H9 (cell line): ENCODE data around the gene PEX10. TPM values are rescaled to one million over a fixed set of nuclear protein-coding genes. Genes with fewer than 3 reads are reported as not detected.

Source experiments
- DNase-seq: peaks from one replicate; pipeline ENCODE4 v3.0.0-alpha.2; 2017
- H2AFZ ChIP-seq: one replicate; pipeline ENCODE4 v1.6.1; 2013; ENCODE audit warnings: mild to moderate bottlenecking, low read length, control low read depth, moderate library complexity
- H2AK5ac ChIP-seq: 2 replicates; pipeline ENCODE4 v1.6.1; 2013; ENCODE audit warnings: low read length, control low read depth, mixed read lengths; ENCODE audit not compliant: insufficient read length
- H2BK120ac ChIP-seq: one replicate; pipeline ENCODE4 v1.6.1; 2013; ENCODE audit warnings: low read depth, mild to moderate bottlenecking, low read length, control low read depth, inconsistent platforms; ENCODE audit not compliant: poor library complexity, severe bottlenecking
- H2BK12ac ChIP-seq: 2 replicates; pipeline ENCODE4 v1.6.1; 2013; ENCODE audit warnings: low read length, control low read depth, mixed read lengths, low read depth; ENCODE audit not compliant: insufficient read length
- H2BK15ac ChIP-seq: 2 replicates; pipeline ENCODE4 v1.6.1; 2013; ENCODE audit warnings: low read depth, low read length, control low read depth
- H2BK20ac ChIP-seq: one replicate; pipeline ENCODE4 v1.6.1; 2013; ENCODE audit warnings: low read depth, mild to moderate bottlenecking, low read length, control low read depth, inconsistent platforms; ENCODE audit not compliant: poor library complexity, severe bottlenecking
- H2BK5ac ChIP-seq: 2 replicates; pipeline ENCODE4 v1.6.1; 2013; ENCODE audit warnings: low read length, control low read depth, mixed read lengths; ENCODE audit not compliant: insufficient read length
- H3K14ac ChIP-seq: 2 replicates; pipeline ENCODE4 v1.6.1; 2013; ENCODE audit warnings: low read length, control low read depth; ENCODE audit not compliant: insufficient read depth
- H3K18ac ChIP-seq: 2 replicates; pipeline ENCODE4 v1.6.1; 2013; ENCODE audit warnings: low read depth, mild to moderate bottlenecking, mixed read lengths, low read length, control low read depth; ENCODE audit not compliant: insufficient read length
- H3K23ac ChIP-seq: 2 replicates; pipeline ENCODE4 v1.6.1; 2013; ENCODE audit warnings: low read length, control low read depth, mixed read lengths, low read depth; ENCODE audit not compliant: insufficient read length
- H3K23me2 ChIP-seq: 2 replicates; pipeline ENCODE4 v1.6.1; 2013; ENCODE audit warnings: low read depth, mild to moderate bottlenecking, mixed read lengths, low read length, control low read depth; ENCODE audit not compliant: insufficient read length, poor library complexity, severe bottlenecking
- H3K27ac ChIP-seq: 2 replicates; pipeline ENCODE4 v1.5.1; 2013; ENCODE audit warnings: low read length, control low read depth, mixed read lengths, low read depth; ENCODE audit not compliant: insufficient read length
- H3K27me3 ChIP-seq: 2 replicates; pipeline ENCODE4 v1.6.1; 2013; ENCODE audit warnings: low read length, control low read depth, inconsistent platforms; ENCODE audit not compliant: insufficient read depth
- H3K4ac ChIP-seq: 2 replicates; pipeline ENCODE4 v1.6.1; 2013; ENCODE audit warnings: low read depth, mild to moderate bottlenecking, control low read depth, inconsistent platforms, low read length, moderate library complexity
- H3K4me1 ChIP-seq: 2 replicates; pipeline ENCODE4 v1.6.1; 2013; ENCODE audit warnings: low read length, control low read depth, inconsistent platforms; ENCODE audit not compliant: insufficient read depth
- H3K4me2 ChIP-seq: 2 replicates; pipeline ENCODE4 v1.6.1; 2013; ENCODE audit warnings: low read length, control low read depth, mixed read lengths; ENCODE audit not compliant: insufficient read length, insufficient read depth
- H3K56ac ChIP-seq: 2 replicates; pipeline ENCODE4 v1.6.1; 2013; ENCODE audit warnings: low read depth, mild to moderate bottlenecking, mixed read lengths, low read length, control low read depth; ENCODE audit not compliant: insufficient read length
- H3K79me1 ChIP-seq: 2 replicates; pipeline ENCODE4 v1.6.1; 2013; ENCODE audit warnings: low read depth, mild to moderate bottlenecking, moderate library complexity, low read length, control low read depth, inconsistent platforms; ENCODE audit not compliant: insufficient read depth, poor library complexity, severe bottlenecking
- H3K79me2 ChIP-seq: 2 replicates; pipeline ENCODE4 v1.6.1; 2013; ENCODE audit warnings: low read length, control low read depth, inconsistent platforms; ENCODE audit not compliant: insufficient read depth
- H3K9ac ChIP-seq: 2 replicates; pipeline ENCODE4 v1.6.1; 2013; ENCODE audit warnings: low read length, control low read depth, mixed read lengths; ENCODE audit not compliant: insufficient read length; ENCODE audit errors: extremely low read depth
- H3K9me3 ChIP-seq: one replicate; pipeline ENCODE4 v1.6.1; 2013; ENCODE audit warnings: low read depth, low read length, inconsistent platforms; ENCODE audit not compliant: control insufficient read depth
- H3T11ph ChIP-seq: one replicate; pipeline ENCODE4 v1.6.1; 2013; ENCODE audit warnings: mild to moderate bottlenecking, low read length, control low read depth, inconsistent platforms
- H4K20me1 ChIP-seq: one replicate; pipeline ENCODE4 v1.6.1; 2013; ENCODE audit not compliant: control insufficient read depth, insufficient read length, insufficient read depth
- H4K5ac ChIP-seq: 2 replicates; pipeline ENCODE4 v1.6.1; 2013; ENCODE audit warnings: low read depth, mild to moderate bottlenecking, mixed read lengths, low read length, control low read depth; ENCODE audit not compliant: insufficient read length
- H4K8ac ChIP-seq: replicated peaks from 2 replicates; pipeline ENCODE4 v1.6.1; 2013; ENCODE audit warnings: low read length, control low read depth, mixed read lengths, low read depth; ENCODE audit not compliant: insufficient read length
- H4K91ac ChIP-seq: 2 replicates; pipeline ENCODE4 v1.6.1; 2013; ENCODE audit warnings: low read depth, mild to moderate bottlenecking, moderate library complexity, mixed read lengths, low read length, control low read depth; ENCODE audit not compliant: insufficient read length
- H3K27ac Mint-ChIP-seq, 3 experiments: 2 replicates in 2 of 3; 3 replicates in 1 of 3; pipeline ENCODE4 v1.8.0; 2020 to 2021; ENCODE audit warnings: mixed read lengths in 3 of 3, mild to moderate bottlenecking in 1 of 3, moderate library complexity in 1 of 3
- H3K27me3 Mint-ChIP-seq: 2 replicates; pipeline ENCODE4 v1.8.0; 2021; ENCODE audit warnings: low read depth, mild to moderate bottlenecking, moderate library complexity, mixed read lengths
- H3K36me3 Mint-ChIP-seq, 3 experiments: 2 replicates in 2 of 3; 3 replicates in 1 of 3; pipeline ENCODE4 v1.8.0; 2020 to 2021; ENCODE audit warnings: low read depth in 3 of 3, mixed read lengths in 3 of 3; ENCODE audit not compliant: insufficient read depth in 1 of 3
- H3K4me1 Mint-ChIP-seq, 2 experiments: 2 replicates each; pipeline ENCODE4 v1.8.0; 2020; ENCODE audit warnings: mixed read lengths in 2 of 2
- H3K4me3 Mint-ChIP-seq, 2 experiments: 2 replicates in 1 of 2; 3 replicates in 1 of 2; pipeline ENCODE4 v1.8.0; 2020 to 2021; ENCODE audit warnings: mild to moderate bottlenecking in 2 of 2, mixed read lengths in 2 of 2, moderate library complexity in 1 of 2
- H3K9me3 Mint-ChIP-seq, 2 experiments: 2 replicates in 1 of 2; 3 replicates in 1 of 2; pipeline ENCODE4 v1.8.0; 2020; ENCODE audit warnings: mild to moderate bottlenecking in 2 of 2, mixed read lengths in 2 of 2, moderate library complexity in 1 of 2
- CTCF ChIP-seq: fragments of 200-600 bp; sonication (generic); conservative IDR thresholded peaks from 3 replicates; pipeline ENCODE4 v1.8.0; 2021; ENCODE audit warnings: antibody characterized with exemption, mild to moderate bottlenecking
- WGBS: extraction: QIAGEN DNeasy Blood & Tissue Kit; methylation state at CpG from one replicate; pipeline ENCODE4 v1.1.7; 2013; ENCODE audit warnings: missing lambda C conversion rate, low lambda C conversion rate, mixed read lengths; ENCODE audit not compliant: insufficient read length; ENCODE audit errors: extremely low coverage; 5-methylcytosine and 5-hydroxymethylcytosine counted together
- total RNA-seq: library from RNA; stranded (reverse); gene quantifications from 2 replicates; pipeline ENCODE4 v1.2.1, GENCODE V29; 2021

The PEX10 gene
- total RNA-seq, 1 experiment from 2014 or later = 34.4 TPM

DNA sequence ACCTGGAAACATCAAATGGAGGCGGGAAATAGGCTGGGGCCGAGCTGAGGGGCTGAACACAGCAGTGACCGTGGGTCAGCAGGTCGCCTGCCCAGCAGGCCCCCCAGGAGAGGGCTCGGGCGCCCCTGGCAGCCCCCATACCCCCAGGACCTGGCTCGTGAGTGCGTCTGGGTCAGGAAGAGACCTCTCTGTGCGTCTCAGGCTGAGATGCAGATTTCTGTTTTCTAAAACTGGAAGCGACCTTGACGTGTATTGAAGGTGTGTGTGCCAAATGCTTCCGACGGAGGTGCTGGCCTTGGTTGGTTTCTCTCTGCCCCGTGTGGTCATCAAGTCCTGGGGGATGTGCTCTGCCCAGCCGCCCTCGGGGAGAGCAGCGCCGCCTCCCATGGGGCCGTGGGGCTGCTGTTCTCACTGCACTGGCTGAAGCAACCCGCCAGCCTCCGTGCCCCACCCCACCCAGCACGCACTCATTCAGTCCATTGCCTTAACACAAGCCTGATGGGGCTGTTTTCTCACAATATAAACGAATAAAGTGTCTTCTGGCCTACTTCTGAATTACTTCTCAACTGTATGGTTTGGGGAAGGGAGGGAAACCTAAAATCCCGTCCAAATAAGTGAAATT, 7.4 kb downstream of the PEX10 start:
- H2BK5ac ChIP-seq = no peak overlapping the region
- no peaks in the 10 kb centered on the region for H3K4me1 ChIP-seq
- H2BK12ac ChIP-seq = no peak overlapping the region
- no peak for DNase-seq
- Mint-ChIP-seq H3K27me3 (no peaks in the 10 kb centered on the region; the same call in none of the 2 replicates), H3K9me3 (no peaks in the 10 kb centered on the region), H3K36me3 (peaks cover 16 to 82% (median 72%) of the 10 kb centered on the region in 3 experiments; a peak in 6 of 7 replicates), H3K4me3 (no peak overlapping the region), H3K27ac (peak overlapping the region in 1 of 3 experiments; percentile 74; a peak in 1 of 7 replicates), H3K4me1 (no peaks in the 10 kb centered on the region)
- no CpG with 5 or more reads among the region's 24 CpGs for WGBS
- H3K4ac ChIP-seq = no peak overlapping the region
- H3K79me1 ChIP-seq = no peaks in the 10 kb centered on the region
- H2BK15ac ChIP-seq = no peak overlapping the region
- no peak overlapping the region for H3K9ac ChIP-seq
- no peak overlapping the region for H3T11ph ChIP-seq
- TF ChIP-seq CTCF = no peak
- no peaks in the 10 kb centered on the region for H3K27me3 ChIP-seq
- H3K56ac ChIP-seq = no peak overlapping the region
- no peak overlapping the region for H4K91ac ChIP-seq
- H4K8ac ChIP-seq = no peak overlapping the region
- H3K23me2 ChIP-seq = no peaks in the 10 kb centered on the region
- H3K18ac ChIP-seq = no peak overlapping the region
- no peak overlapping the region for H3K4me2 ChIP-seq
- no peaks in the 10 kb centered on the region for H3K79me2 ChIP-seq
- no peak overlapping the region for H3K27ac ChIP-seq
- H2AK5ac ChIP-seq = no peak overlapping the region
- no peak overlapping the region for H3K23ac ChIP-seq
- no peak overlapping the region for H2BK20ac ChIP-seq
- no peak overlapping the region for H2BK120ac ChIP-seq
- no peak overlapping the region for H4K5ac ChIP-seq
- no peaks in the 10 kb centered on the region for H4K20me1 ChIP-seq
- H2AFZ ChIP-seq = no peak overlapping the region
- no peak overlapping the region for H3K14ac ChIP-seq
- H3K9me3 ChIP-seq = no peaks in the 10 kb centered on the region
